ENCODE measurements around the gene BRME1.

BRME1 gene

GRCh38 chr19:13839130-13839937 lies 66.6 kb downstream of the BRME1 start:
- Histone ChIP-seq H3K27ac (ENCODE audit: insufficient read depth, low read depth, low read length, poor library complexity, severe bottlenecking) (no peak overlapping the region), H3K4me3 (ENCODE audit: insufficient read depth, low read depth, low read length) (no peak overlapping the region), H3K36me3 (ENCODE audit: control insufficient read depth, insufficient read depth, low read length) (no peaks in the 10 kb centered on the region), H3K27me3 (ENCODE audit: control insufficient read depth, insufficient read depth, low read length, poor library complexity, severe bottlenecking) (peaks cover 17% of the 10 kb centered on the region), H3K9me3 (ENCODE audit: control insufficient read depth, low read length) (no peaks in the 10 kb centered on the region), H3K4me1 (ENCODE audit: control insufficient read depth, insufficient read depth, low read length) (peaks cover 36% of the 10 kb centered on the region)
- 87 to 88% methylated on average over 36 of the region's 36 CpGs for WGBS, 2 experiments

- peaks cover 29% of the 10 kb centered on the region for H3K4me1 ChIP-seq (ENCODE audit: control insufficient read depth, insufficient read depth, low read length)
- H3K36me3 ChIP-seq (ENCODE audit: control insufficient read depth, insufficient read depth, low read length), result no peaks in the 10 kb centered on the region
- no peak overlapping the region for H3K27ac ChIP-seq (ENCODE audit: insufficient read depth, low read depth, low read length, poor library complexity, severe bottlenecking)
- WGBS, 2 experiments, result 90 to 96% methylated on average over 17 to 18 of the region's 18 CpGs
- H3K27me3 ChIP-seq (ENCODE audit: control insufficient read depth, insufficient read depth, low read length, poor library complexity, severe bottlenecking), result peaks cover 17% of the 10 kb centered on the region
- H3K4me3 ChIP-seq (ENCODE audit: insufficient read depth, low read depth, low read length), result no peak overlapping the region
- H3K9me3 ChIP-seq (ENCODE audit: control insufficient read depth, low read length), result no peaks in the 10 kb centered on the region
Observed at GRCh38 chr19:13838435-13839129, 67.3 kb downstream of the BRME1 start.

- no peaks in the 10 kb centered on the region for H3K36me3 ChIP-seq (ENCODE audit: control insufficient read depth, insufficient read depth, low read length)
- H3K27me3 ChIP-seq (ENCODE audit: control insufficient read depth, insufficient read depth, low read length, poor library complexity, severe bottlenecking), result no peaks in the 10 kb centered on the region
- peaks cover 9% of the 10 kb centered on the region for H3K4me1 ChIP-seq (ENCODE audit: control insufficient read depth, insufficient read depth, low read length)
- H3K4me3 ChIP-seq (ENCODE audit: insufficient read depth, low read depth, low read length), result no peak overlapping the region
- H3K27ac ChIP-seq (ENCODE audit: insufficient read depth, low read depth, low read length, poor library complexity, severe bottlenecking), result no peak overlapping the region
- WGBS, 2 experiments, result 89 to 90% methylated on average over 21 of the region's 21 CpGs
- no peaks in the 10 kb centered on the region for H3K9me3 ChIP-seq (ENCODE audit: control insufficient read depth, low read length)
Observed at GRCh38 chr19:13835791-13836723, 69.9 kb downstream of the BRME1 start.

GRCh38 chr19:13834244-13835069 lies 71.5 kb downstream of the BRME1 start:
- H3K36me3 ChIP-seq (ENCODE audit: control insufficient read depth, insufficient read depth, low read length), result peaks cover 11% of the 10 kb centered on the region
- no peaks in the 10 kb centered on the region for H3K27me3 ChIP-seq (ENCODE audit: control insufficient read depth, insufficient read depth, low read length, poor library complexity, severe bottlenecking)
- H3K27ac ChIP-seq (ENCODE audit: insufficient read depth, low read depth, low read length, poor library complexity, severe bottlenecking), result no peak overlapping the region
- H3K9me3 ChIP-seq (ENCODE audit: control insufficient read depth, low read length), result no peaks in the 10 kb centered on the region
- H3K4me1 ChIP-seq (ENCODE audit: control insufficient read depth, insufficient read depth, low read length), result peaks cover 6% of the 10 kb centered on the region
- H3K4me3 ChIP-seq (ENCODE audit: insufficient read depth, low read depth, low read length), result no peak overlapping the region
- WGBS, 2 experiments, result 90 to 91% methylated on average over 14 of the region's 14 CpGs

- Histone ChIP-seq H3K4me3 (ENCODE audit: insufficient read depth, low read depth, low read length) (peak overlapping the region; percentile 29), H3K9me3 (ENCODE audit: control insufficient read depth, low read length) (no peaks in the 10 kb centered on the region), H3K27me3 (ENCODE audit: control insufficient read depth, insufficient read depth, low read length, poor library complexity, severe bottlenecking) (no peaks in the 10 kb centered on the region), H3K36me3 (ENCODE audit: control insufficient read depth, insufficient read depth, low read length) (peaks cover 11% of the 10 kb centered on the region), H3K4me1 (ENCODE audit: control insufficient read depth, insufficient read depth, low read length) (no peaks in the 10 kb centered on the region), H3K27ac (ENCODE audit: insufficient read depth, low read depth, low read length, poor library complexity, severe bottlenecking) (no peak overlapping the region)
- WGBS, 2 experiments, result 14 to 16% methylated on average over 59 of the region's 59 CpGs
Observed at GRCh38 chr19:13833330-13834243, 72.3 kb downstream of the BRME1 start.
